ENCODE results near the gene PDXP.

- TF ChIP-seq POLR2A (IDR thresholded peaks at IDR 0.05) (peak in 1 of 2 donors; percentile 53), CTCF (IDR thresholded peaks at IDR 0.05) (peak in 5 of 12 donors; percentile 29 to 57 (median 49))
These were observed 16.7 kb downstream of the PDXP start, which contains the start of gene LGALS1 for GRCh38 chr22:37674951-37675929.
